Measurements from ENCODE around the gene MROH8.

GRCh38 chr20:37072293-37073196, 106.8 kb downstream of the MROH8 start:
- TF ChIP-seq POLR2A (IDR thresholded peaks at IDR 0.05) = no peak
- TF ChIP-seq, protein P1, sequence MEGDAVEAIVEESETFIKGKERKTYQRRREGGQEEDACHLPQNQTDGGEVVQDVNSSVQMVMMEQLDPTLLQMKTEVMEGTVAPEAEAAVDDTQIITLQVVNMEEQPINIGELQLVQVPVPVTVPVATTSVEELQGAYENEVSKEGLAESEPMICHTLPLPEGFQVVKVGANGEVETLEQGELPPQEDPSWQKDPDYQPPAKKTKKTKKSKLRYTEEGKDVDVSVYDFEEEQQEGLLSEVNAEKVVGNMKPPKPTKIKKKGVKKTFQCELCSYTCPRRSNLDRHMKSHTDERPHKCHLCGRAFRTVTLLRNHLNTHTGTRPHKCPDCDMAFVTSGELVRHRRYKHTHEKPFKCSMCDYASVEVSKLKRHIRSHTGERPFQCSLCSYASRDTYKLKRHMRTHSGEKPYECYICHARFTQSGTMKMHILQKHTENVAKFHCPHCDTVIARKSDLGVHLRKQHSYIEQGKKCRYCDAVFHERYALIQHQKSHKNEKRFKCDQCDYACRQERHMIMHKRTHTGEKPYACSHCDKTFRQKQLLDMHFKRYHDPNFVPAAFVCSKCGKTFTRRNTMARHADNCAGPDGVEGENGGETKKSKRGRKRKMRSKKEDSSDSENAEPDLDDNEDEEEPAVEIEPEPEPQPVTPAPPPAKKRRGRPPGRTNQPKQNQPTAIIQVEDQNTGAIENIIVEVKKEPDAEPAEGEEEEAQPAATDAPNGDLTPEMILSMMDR (IDR thresholded peaks at IDR 0.05) = no peak
